SU-DHL-6 (cell line): Measurements from ENCODE around the gene SYNDIG1.

Source experiments
- EZH2phosphoT487 ChIP-seq: fragments of 200-600 bp; sonication (generic), shearing (Covaris generic); conservative IDR thresholded peaks from 2 replicates; pipeline ENCODE4 v1.6.1; 2018; ENCODE audit warnings: mild to moderate bottlenecking, antibody characterized with exemption, low read length, moderate library complexity, mixed read lengths
- TF ChIP-seq, protein P1 (sequence below): fragments of 200-600 bp; sonication (generic); IDR thresholded peaks from one replicate; pipeline ENCODE4 v1.5.1; 2017; ENCODE audit warnings: antibody characterized with exemption, mild to moderate bottlenecking, low read length, moderate library complexity; ENCODE audit not compliant: insufficient read depth, poor library complexity, severe bottlenecking

DNA sequence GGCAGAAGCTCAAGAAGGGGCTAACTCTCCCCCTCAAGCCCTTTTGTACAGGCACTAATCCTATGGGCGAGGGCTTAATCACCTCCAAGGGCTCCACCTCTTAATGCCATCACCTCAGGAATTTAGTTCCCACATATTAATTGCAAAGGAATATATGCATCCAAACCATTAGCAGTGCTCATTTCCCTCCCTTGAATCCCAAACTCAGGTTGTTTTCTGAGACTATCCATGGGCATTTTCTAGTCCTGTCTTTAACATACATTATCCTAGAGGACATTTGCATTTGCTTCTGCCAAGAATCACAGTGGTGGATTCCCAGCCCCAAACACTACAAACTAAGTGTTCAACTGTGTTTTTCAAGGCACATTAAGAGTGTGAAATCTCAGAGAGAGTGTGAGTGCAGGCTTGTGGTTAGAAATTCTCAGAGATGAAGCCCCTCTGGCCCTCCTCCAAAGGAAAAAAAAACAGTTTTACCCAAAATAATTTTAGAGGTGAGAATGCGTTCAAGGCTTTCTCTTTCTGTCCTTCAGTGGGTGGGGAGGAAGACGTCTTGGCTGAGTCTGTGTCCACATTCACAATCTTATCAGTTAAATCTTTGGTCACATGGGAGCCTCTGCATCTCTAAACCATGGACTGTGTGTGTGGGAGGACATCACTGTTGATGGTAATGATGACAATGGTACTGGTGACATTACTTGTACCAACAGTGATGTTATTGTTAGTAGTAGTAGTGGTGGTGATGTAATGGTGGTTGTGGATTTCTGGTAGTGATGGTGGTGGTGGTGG lies 59.3 kb downstream of the SYNDIG1 start:
- TF ChIP-seq, protein P1, sequence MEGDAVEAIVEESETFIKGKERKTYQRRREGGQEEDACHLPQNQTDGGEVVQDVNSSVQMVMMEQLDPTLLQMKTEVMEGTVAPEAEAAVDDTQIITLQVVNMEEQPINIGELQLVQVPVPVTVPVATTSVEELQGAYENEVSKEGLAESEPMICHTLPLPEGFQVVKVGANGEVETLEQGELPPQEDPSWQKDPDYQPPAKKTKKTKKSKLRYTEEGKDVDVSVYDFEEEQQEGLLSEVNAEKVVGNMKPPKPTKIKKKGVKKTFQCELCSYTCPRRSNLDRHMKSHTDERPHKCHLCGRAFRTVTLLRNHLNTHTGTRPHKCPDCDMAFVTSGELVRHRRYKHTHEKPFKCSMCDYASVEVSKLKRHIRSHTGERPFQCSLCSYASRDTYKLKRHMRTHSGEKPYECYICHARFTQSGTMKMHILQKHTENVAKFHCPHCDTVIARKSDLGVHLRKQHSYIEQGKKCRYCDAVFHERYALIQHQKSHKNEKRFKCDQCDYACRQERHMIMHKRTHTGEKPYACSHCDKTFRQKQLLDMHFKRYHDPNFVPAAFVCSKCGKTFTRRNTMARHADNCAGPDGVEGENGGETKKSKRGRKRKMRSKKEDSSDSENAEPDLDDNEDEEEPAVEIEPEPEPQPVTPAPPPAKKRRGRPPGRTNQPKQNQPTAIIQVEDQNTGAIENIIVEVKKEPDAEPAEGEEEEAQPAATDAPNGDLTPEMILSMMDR: no peak
- no peak for TF ChIP-seq EZH2phosphoT487
